H9 (cell line): ENCODE measurements around the gene WDR88. TPM values are rescaled to one million over a fixed set of nuclear protein-coding genes. Genes with fewer than 3 reads are reported as not detected.

Experiments used
- DNase-seq: peaks from one replicate; pipeline ENCODE4 v3.0.0-alpha.2; 2017
- H2AFZ ChIP-seq: one replicate; pipeline ENCODE4 v1.6.1; 2013; ENCODE audit warnings: mild to moderate bottlenecking, low read length, control low read depth, moderate library complexity
- H2AK5ac ChIP-seq: 2 replicates; pipeline ENCODE4 v1.6.1; 2013; ENCODE audit warnings: low read length, control low read depth, mixed read lengths; ENCODE audit not compliant: insufficient read length
- H2BK120ac ChIP-seq: one replicate; pipeline ENCODE4 v1.6.1; 2013; ENCODE audit warnings: low read depth, mild to moderate bottlenecking, low read length, control low read depth, inconsistent platforms; ENCODE audit not compliant: poor library complexity, severe bottlenecking
- H2BK12ac ChIP-seq: 2 replicates; pipeline ENCODE4 v1.6.1; 2013; ENCODE audit warnings: low read length, control low read depth, mixed read lengths, low read depth; ENCODE audit not compliant: insufficient read length
- H2BK15ac ChIP-seq: 2 replicates; pipeline ENCODE4 v1.6.1; 2013; ENCODE audit warnings: low read depth, low read length, control low read depth
- H2BK20ac ChIP-seq: one replicate; pipeline ENCODE4 v1.6.1; 2013; ENCODE audit warnings: low read depth, mild to moderate bottlenecking, low read length, control low read depth, inconsistent platforms; ENCODE audit not compliant: poor library complexity, severe bottlenecking
- H2BK5ac ChIP-seq: 2 replicates; pipeline ENCODE4 v1.6.1; 2013; ENCODE audit warnings: low read length, control low read depth, mixed read lengths; ENCODE audit not compliant: insufficient read length
- H3K14ac ChIP-seq: 2 replicates; pipeline ENCODE4 v1.6.1; 2013; ENCODE audit warnings: low read length, control low read depth; ENCODE audit not compliant: insufficient read depth
- H3K18ac ChIP-seq: 2 replicates; pipeline ENCODE4 v1.6.1; 2013; ENCODE audit warnings: low read depth, mild to moderate bottlenecking, mixed read lengths, low read length, control low read depth; ENCODE audit not compliant: insufficient read length
- H3K23ac ChIP-seq: 2 replicates; pipeline ENCODE4 v1.6.1; 2013; ENCODE audit warnings: low read length, control low read depth, mixed read lengths, low read depth; ENCODE audit not compliant: insufficient read length
- H3K23me2 ChIP-seq: 2 replicates; pipeline ENCODE4 v1.6.1; 2013; ENCODE audit warnings: low read depth, mild to moderate bottlenecking, mixed read lengths, low read length, control low read depth; ENCODE audit not compliant: insufficient read length, poor library complexity, severe bottlenecking
- H3K27ac ChIP-seq: 2 replicates; pipeline ENCODE4 v1.5.1; 2013; ENCODE audit warnings: low read length, control low read depth, mixed read lengths, low read depth; ENCODE audit not compliant: insufficient read length
- H3K27me3 ChIP-seq: 2 replicates; pipeline ENCODE4 v1.6.1; 2013; ENCODE audit warnings: low read length, control low read depth, inconsistent platforms; ENCODE audit not compliant: insufficient read depth
- H3K4ac ChIP-seq: 2 replicates; pipeline ENCODE4 v1.6.1; 2013; ENCODE audit warnings: low read depth, mild to moderate bottlenecking, control low read depth, inconsistent platforms, low read length, moderate library complexity
- H3K4me1 ChIP-seq: 2 replicates; pipeline ENCODE4 v1.6.1; 2013; ENCODE audit warnings: low read length, control low read depth, inconsistent platforms; ENCODE audit not compliant: insufficient read depth
- H3K4me2 ChIP-seq: 2 replicates; pipeline ENCODE4 v1.6.1; 2013; ENCODE audit warnings: low read length, control low read depth, mixed read lengths; ENCODE audit not compliant: insufficient read length, insufficient read depth
- H3K56ac ChIP-seq: 2 replicates; pipeline ENCODE4 v1.6.1; 2013; ENCODE audit warnings: low read depth, mild to moderate bottlenecking, mixed read lengths, low read length, control low read depth; ENCODE audit not compliant: insufficient read length
- H3K79me1 ChIP-seq: 2 replicates; pipeline ENCODE4 v1.6.1; 2013; ENCODE audit warnings: low read depth, mild to moderate bottlenecking, moderate library complexity, low read length, control low read depth, inconsistent platforms; ENCODE audit not compliant: insufficient read depth, poor library complexity, severe bottlenecking
- H3K79me2 ChIP-seq: 2 replicates; pipeline ENCODE4 v1.6.1; 2013; ENCODE audit warnings: low read length, control low read depth, inconsistent platforms; ENCODE audit not compliant: insufficient read depth
- H3K9ac ChIP-seq: 2 replicates; pipeline ENCODE4 v1.6.1; 2013; ENCODE audit warnings: low read length, control low read depth, mixed read lengths; ENCODE audit not compliant: insufficient read length; ENCODE audit errors: extremely low read depth
- H3K9me3 ChIP-seq: one replicate; pipeline ENCODE4 v1.6.1; 2013; ENCODE audit warnings: low read depth, low read length, inconsistent platforms; ENCODE audit not compliant: control insufficient read depth
- H3T11ph ChIP-seq: one replicate; pipeline ENCODE4 v1.6.1; 2013; ENCODE audit warnings: mild to moderate bottlenecking, low read length, control low read depth, inconsistent platforms
- H4K20me1 ChIP-seq: one replicate; pipeline ENCODE4 v1.6.1; 2013; ENCODE audit not compliant: control insufficient read depth, insufficient read length, insufficient read depth
- H4K5ac ChIP-seq: 2 replicates; pipeline ENCODE4 v1.6.1; 2013; ENCODE audit warnings: low read depth, mild to moderate bottlenecking, mixed read lengths, low read length, control low read depth; ENCODE audit not compliant: insufficient read length
- H4K8ac ChIP-seq: replicated peaks from 2 replicates; pipeline ENCODE4 v1.6.1; 2013; ENCODE audit warnings: low read length, control low read depth, mixed read lengths, low read depth; ENCODE audit not compliant: insufficient read length
- H4K91ac ChIP-seq: 2 replicates; pipeline ENCODE4 v1.6.1; 2013; ENCODE audit warnings: low read depth, mild to moderate bottlenecking, moderate library complexity, mixed read lengths, low read length, control low read depth; ENCODE audit not compliant: insufficient read length
- H3K27ac Mint-ChIP-seq, 3 experiments: 2 replicates in 2 of 3; 3 replicates in 1 of 3; pipeline ENCODE4 v1.8.0; 2020 to 2021; ENCODE audit warnings: mixed read lengths in 3 of 3, mild to moderate bottlenecking in 1 of 3, moderate library complexity in 1 of 3
- H3K27me3 Mint-ChIP-seq: 2 replicates; pipeline ENCODE4 v1.8.0; 2021; ENCODE audit warnings: low read depth, mild to moderate bottlenecking, moderate library complexity, mixed read lengths
- H3K36me3 Mint-ChIP-seq, 3 experiments: 2 replicates in 2 of 3; 3 replicates in 1 of 3; pipeline ENCODE4 v1.8.0; 2020 to 2021; ENCODE audit warnings: low read depth in 3 of 3, mixed read lengths in 3 of 3; ENCODE audit not compliant: insufficient read depth in 1 of 3
- H3K4me1 Mint-ChIP-seq, 2 experiments: 2 replicates each; pipeline ENCODE4 v1.8.0; 2020; ENCODE audit warnings: mixed read lengths in 2 of 2
- H3K4me3 Mint-ChIP-seq, 2 experiments: 2 replicates in 1 of 2; 3 replicates in 1 of 2; pipeline ENCODE4 v1.8.0; 2020 to 2021; ENCODE audit warnings: mild to moderate bottlenecking in 2 of 2, mixed read lengths in 2 of 2, moderate library complexity in 1 of 2
- H3K9me3 Mint-ChIP-seq, 2 experiments: 2 replicates in 1 of 2; 3 replicates in 1 of 2; pipeline ENCODE4 v1.8.0; 2020; ENCODE audit warnings: mild to moderate bottlenecking in 2 of 2, mixed read lengths in 2 of 2, moderate library complexity in 1 of 2
- CTCF ChIP-seq: fragments of 200-600 bp; sonication (generic); conservative IDR thresholded peaks from 3 replicates; pipeline ENCODE4 v1.8.0; 2021; ENCODE audit warnings: antibody characterized with exemption, mild to moderate bottlenecking
- WGBS: extraction: QIAGEN DNeasy Blood & Tissue Kit; methylation state at CpG from one replicate; pipeline ENCODE4 v1.1.7; 2013; ENCODE audit warnings: missing lambda C conversion rate, low lambda C conversion rate, mixed read lengths; ENCODE audit not compliant: insufficient read length; ENCODE audit errors: extremely low coverage; 5-methylcytosine and 5-hydroxymethylcytosine counted together
- total RNA-seq: library from RNA; stranded (reverse); gene quantifications from 2 replicates; pipeline ENCODE4 v1.2.1, GENCODE V29; 2021

Gene WDR88
- total RNA-seq, 1 experiment from 2014 or later = not detected

GRCh38 chr19:33205110-33205509 is 73.2 kb downstream of the WDR88 start:
- no peaks in the 10 kb centered on the region for H3K4me1 Mint-ChIP-seq
- H3K9me3 Mint-ChIP-seq = no peaks in the 10 kb centered on the region

More at GRCh38 chr19:33205110-33205509, 73.2 kb downstream of the WDR88 start:
- Histone ChIP-seq H3K79me2 (no peaks in the 10 kb centered on the region), H3K79me1 (no peaks in the 10 kb centered on the region), H2BK15ac (no peak overlapping the region), H3K4me2 (no peak overlapping the region), H3K9ac (no peak overlapping the region), H3T11ph (no peak overlapping the region), H2BK120ac (no peak overlapping the region), H4K20me1 (no peaks in the 10 kb centered on the region), H3K27me3 (no peaks in the 10 kb centered on the region), H3K4ac (no peak overlapping the region), H3K27ac (no peak overlapping the region), H3K14ac (no peak overlapping the region), H2AFZ (no peak overlapping the region), H2AK5ac (no peak overlapping the region), H3K23ac (no peak overlapping the region), H3K56ac (no peak overlapping the region), H4K5ac (no peak overlapping the region), H3K4me1 (no peaks in the 10 kb centered on the region), H2BK20ac (no peak overlapping the region), H2BK12ac (no peak overlapping the region), H3K18ac (no peak overlapping the region), H3K23me2 (no peaks in the 10 kb centered on the region), H4K8ac (no peak overlapping the region), H4K91ac (no peak overlapping the region), H3K9me3 (no peaks in the 10 kb centered on the region), H2BK5ac (no peak overlapping the region)
- Mint-ChIP-seq H3K27ac (no peak overlapping the region), H3K27me3 (no peaks in the 10 kb centered on the region; the same call in 1 of the 2 replicates), H3K4me3 (no peak overlapping the region), H3K36me3 (peaks cover 0 to 10% (median 8%) of the 10 kb centered on the region in 3 experiments; a peak in 6 of 7 replicates)
- TF ChIP-seq CTCF = no peak
- no peak for DNase-seq
- WGBS = no CpG with 5 or more reads among the region's 27 CpGs
